Cerebellar cortex (tissue), 1 donor: Measurements from ENCODE around the gene DNAH11.
"Not testable (repeated sequence)": the region's sequence is repeated elsewhere in the genome, so short reads cannot be mapped to it uniquely, and the experiment has no call there.

ENCODE experiments used
- DNase-seq: peaks from one replicate; pipeline ENCODE4 v3.0.0-alpha.2; 2015; ENCODE audit warnings: low spot score

Gene DNAH11

DNA sequence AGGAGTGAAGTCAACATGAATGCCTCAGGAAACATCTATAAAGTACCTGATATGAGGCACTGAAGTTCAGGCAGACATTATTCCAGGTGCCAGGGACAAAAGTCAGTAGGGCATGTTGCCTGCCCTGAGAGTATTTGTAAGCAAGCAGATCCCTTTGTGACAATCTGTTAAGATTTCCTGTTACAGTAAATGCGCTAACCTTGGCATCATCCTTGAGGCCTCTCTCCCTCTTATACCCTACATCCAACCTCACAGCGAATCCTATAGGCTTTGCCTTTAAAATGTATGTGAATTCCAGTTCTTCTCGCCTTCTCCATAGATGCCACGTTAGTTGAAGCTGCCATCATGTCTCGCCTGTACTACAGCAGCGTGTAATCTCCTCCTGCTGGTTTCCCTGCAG lies 165.3 kb downstream of the DNAH11 start:
- no peak for DNase-seq

DNA sequence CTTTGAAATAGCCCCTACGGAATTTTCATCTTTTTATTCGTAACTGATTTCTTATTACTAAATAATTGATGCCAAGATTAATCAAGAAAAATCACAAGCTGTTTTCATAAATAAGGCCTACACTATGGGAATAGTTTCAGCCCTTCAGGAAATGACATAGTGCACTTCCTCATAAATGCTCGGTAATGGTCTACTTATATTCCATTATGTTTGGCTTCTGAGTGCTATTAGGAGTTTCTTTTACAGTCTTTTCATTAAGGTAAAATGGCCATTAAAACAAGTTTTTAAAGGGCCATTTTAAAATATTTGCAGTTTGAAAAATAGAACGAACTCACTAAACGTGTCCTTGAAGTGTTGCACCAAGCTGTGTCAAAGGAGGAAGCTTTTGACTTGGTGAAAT lies 174.5 kb downstream of the DNAH11 start:
- DNase-seq: no peak

DNA sequence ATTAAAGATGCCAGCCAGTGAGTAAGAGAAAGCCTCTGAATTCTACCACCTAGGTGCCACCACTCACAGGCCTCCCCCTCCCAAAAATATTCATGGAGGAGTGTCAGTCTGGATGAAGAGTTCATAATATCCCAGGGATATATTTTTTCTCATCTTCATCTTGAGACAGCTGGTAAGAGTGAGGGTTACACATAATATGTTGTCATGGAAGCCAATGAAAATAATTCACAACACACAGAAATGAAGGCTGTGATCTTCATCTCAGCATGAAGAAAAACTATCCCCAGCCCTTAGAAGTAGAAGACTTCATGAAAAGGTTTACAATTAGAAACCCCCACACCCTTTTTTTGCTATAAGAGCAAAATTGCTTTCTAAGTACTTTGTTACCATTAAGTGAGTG lies 175.6 kb downstream of the DNAH11 start:
- DNase-seq: no peak

DNA sequence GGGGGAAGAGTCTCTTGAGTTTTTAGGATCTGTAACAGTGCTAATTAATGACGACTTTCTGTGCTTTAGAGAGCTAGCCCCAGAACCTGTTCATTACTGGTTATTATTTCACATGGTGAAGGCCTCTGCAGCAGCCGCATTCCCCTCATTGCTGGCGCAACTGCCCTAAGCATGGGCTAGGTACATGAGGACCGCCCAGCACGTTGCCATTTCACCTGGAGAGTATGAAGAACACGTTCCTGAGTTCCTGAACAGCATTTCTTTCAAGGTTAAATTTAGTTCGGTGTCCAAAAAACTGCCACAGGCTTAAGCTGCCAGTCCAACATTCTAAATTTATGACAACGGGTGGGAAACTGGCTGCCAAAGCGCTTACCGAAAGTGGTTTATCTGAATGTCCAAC lies 177.0 kb downstream of the DNAH11 start:
- DNase-seq: no peak

DNA sequence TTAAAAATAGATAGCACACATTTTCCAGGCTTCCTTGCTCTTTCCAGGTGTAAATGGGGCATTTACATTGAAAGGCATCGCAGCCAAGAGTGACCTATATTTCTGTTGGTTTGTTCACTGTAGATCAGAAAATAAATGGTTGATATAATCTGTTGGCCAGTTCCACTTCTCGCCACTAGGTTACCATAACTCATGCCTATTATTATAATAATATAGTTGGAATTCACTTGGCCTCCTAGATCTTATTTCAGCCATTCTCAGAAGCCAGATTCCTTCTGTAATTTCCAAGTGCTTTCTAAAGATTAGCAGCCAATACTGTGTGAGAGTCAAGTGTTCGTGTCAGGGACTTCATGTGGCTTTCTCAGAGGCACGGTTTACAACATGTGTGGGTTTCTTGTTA lies 179.5 kb downstream of the DNAH11 start:
- DNase-seq: no peak

DNA sequence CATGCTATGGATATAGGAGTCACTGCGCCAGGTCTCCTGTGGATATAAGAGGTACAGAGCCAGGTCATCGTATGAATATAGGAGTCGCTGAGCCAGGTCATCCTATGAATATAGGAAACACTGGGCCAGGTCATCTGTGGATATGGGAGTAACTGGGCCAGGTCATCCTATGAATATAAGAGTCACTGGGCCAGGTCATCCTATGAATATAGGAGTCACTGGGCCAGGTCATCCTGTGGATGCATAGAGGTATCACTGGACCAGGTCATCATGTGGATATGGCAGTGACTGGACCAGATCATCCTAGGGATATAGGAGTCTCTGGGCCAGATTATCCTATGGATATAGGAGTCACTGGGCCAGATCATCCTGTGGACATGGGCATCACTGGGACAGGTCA lies 181.7 kb downstream of the DNAH11 start:
- DNase-seq: no peak

DNA sequence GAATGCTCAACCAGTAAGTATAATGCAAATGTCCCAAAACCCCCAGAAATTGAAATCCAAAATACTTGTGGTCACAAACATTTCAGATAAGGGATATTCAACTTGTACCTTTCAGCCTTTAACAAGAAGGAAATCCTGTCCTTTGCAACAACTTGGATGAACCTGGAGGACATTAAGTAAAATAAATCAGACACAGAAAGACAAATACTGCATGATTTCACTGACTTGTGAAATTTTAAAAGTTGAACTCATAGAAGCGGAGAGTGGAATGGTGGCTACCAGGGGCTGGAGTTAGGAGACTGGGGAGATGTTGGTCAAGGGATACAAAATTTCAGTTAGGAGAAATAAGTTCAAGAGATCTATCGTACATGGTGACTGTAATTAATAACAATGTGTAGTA lies 187.6 kb downstream of the DNAH11 start:
- no peak for DNase-seq

DNA sequence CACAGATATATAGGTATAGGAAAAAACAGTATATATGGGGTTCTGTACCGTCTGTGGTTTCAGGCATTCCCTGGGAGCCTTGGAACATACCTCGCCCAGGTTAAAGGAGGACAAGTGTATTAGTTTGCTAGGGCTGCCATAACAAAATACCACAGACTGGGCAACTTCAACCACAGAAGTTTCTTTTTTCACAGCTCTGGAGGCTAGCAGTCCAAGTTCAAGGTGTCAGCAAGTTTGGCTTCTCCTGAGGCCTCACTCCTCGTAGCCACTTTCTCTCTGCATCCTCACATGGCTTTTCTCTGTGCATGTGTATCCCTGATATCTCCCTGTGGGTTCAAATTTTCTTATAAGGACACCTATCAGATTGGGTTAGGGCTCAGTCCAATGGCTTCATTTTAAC lies 189.1 kb downstream of the DNAH11 start:
- DNase-seq: no peak

DNA sequence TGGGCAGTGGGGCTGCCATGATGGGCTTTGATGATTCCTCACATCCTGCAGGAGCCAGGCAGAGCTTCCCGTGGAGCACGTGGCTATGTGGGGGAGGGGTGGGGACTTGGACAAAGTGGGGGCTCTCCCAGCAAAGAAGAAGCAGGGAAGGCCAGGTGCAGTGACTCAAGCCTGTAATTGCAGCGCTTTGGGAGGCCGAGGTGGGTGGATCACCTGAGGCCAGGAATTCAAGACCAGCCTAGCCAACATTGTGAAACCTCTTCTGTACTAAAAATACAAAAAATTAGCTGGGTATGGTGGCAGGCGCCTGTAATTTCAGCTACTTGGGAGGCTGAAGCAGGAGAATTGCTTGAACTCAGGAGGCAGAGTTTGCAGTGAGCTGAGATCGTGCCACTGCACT lies 190.1 kb downstream of the DNAH11 start:
- not testable (repeated sequence) for DNase-seq

DNA sequence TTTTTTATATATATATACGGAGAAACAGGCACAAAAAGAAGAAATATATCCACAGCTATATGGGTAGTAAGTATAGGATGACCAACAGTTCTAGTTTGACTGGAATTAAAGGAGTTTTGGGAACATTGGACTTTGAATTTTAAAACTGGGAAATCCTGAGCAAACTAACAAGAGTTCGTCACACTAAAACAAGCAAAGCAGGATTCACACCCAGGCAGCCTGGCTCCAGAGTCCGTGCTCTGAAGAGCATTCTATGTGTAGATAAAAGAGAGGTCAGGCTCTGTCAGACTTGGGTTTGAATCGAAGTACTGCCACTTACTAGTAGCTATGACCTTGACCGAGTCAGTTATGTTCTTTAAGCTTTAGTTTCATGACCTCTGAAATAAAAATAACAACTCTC lies 191.0 kb downstream of the DNAH11 start:
- DNase-seq: no peak

DNA sequence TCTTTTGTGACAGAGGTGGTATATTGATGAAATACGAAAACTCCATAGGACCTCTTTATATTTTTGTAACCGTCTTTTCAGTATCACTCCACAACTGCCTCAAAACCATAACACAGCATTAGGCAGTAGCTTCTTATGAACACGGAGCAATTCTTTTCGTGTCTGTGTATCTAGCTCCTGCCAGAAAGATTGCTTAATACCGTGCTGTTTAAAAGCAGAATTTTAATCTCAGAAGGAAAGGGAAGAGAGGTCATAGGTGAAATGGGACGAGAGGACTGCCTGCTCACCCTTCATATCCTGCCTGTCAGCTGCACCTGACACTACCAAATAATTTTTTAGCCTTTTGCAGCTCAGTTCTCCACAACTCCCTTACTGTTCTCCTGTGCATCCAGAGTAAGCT lies 200.7 kb downstream of the DNAH11 start:
- no peak for DNase-seq

DNA sequence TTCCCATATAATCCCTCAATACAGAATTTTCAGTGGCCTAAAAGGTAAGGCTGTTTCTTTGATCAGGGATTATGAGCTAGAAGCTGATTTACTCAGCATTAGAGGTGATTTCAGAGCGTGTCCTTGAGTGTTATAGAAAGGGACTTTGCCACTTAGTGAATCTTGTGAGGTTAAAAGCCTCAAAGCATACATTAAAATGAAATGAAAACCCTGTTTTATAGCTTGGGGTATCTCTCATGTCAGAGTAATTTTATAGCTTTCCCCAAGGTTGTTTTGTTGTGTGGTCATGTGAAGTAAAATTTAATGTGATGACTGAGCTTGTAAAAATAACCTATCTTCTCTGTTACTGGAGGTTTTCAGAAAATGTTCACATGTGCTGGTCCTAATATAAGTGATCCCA lies 204.1 kb downstream of the DNAH11 start:
- DNase-seq: no peak

DNA sequence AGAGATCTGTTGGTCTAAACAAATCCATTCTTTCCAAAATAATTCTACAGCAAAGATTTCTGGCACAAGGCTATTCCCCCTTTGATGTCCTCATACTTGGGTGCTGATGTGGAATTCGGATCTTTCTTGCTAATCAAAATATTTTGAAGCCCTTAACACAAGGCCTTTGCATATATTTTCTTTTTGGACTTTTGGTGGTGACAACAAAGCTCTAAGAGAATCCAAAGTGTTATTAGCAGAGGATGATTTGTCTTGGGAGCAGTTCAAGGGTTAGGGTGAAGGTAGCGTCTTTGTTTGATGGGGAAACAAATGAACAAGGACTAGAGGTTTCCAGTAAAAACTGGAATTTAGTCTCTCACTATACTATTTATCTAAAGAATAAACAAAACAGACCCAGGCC lies 205.0 kb downstream of the DNAH11 start:
- DNase-seq: no peak

DNA sequence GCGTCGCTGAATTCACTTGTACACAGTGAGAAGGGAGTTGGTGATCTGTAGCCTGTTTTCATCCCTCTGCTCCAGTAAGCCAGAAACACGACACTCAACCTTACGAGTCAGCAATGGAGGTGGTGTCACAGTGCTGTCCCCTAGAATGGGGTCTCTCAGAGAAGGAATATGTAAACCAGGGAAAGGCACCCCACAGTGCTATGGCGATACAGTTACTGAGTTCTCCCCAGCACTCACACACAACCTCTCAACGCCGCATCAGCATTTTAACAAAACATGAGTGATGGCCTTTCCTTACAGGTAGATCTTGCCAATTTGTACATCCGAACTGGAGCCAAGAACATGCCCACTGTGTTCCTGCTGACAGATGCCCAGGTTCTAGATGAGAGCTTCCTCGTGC lies 206.5 kb downstream of the DNAH11 start:
- DNase-seq: no peak

DNA sequence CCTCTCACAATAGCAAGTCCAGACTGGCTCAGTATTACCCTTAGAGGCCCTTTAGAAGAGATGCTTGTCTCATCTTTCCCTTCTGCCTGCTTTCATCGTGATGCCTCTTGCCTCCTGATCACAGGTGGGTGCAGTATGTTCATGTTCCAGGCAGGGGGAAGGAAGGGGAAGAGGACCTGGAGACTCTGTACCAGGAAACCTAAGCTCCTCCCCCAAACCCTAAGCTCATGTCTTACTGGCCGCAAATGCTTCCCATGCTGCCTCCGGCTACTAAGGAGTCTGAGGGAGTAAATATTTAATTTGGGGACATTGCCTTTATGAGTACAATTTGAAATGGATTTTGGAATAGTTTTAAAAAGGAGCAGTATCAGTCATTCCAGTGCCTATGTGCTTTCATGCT lies 210.2 kb downstream of the DNAH11 start:
- DNase-seq: no peak

DNA sequence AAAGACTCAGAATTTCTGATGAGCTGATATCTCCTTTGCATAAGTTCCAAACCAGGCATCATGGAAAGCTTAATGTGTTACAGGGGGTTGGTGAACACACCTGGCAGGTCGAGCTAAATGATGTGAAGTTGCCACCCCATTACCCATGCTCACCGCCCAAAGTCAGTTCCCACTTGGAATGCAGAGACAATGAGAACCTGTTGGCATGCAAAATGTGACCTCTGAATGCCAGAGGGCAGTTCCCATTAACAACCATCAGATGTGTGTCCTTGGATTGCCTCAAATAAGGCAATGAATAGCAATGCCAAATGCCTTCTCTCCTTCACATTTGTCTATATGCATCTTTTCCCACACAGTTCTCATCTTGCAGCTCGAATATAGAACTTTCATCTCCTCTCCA lies 212.1 kb downstream of the DNAH11 start:
- no peak for DNase-seq

DNA sequence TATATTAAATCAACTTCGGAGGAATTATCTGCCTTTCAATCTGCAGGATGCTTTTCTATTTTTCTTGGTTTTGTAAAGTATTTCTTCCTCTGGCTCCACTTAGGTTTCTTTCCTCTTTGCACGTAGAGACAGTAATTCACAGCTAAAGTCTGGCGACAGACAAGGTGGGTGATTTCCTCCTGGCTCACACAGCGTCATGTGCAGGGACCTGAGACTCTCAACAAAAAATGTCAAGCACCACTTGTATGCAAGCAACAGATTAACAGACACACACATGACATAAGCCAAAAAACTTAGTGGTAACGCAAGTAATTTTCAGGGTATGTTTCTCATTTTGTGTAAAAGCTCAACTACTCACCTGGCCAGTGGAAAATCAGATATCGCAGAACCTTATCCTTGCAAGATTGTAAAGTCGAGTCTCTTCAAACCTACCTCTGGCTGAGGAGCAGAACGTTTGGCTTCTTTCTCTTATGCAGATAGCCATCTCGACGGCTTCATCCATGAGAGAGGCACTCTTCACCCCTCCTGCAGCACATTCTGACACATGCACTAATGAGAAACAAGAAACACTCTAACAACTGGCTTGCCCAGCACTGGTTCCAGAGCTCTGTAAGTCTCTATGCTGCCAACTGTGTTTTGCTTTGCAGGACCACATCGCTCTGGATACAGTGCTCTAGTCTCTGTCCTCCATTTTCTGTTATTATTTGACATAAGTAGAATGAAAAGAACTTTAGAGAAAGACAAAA lies 214.9 kb downstream of the DNAH11 start:
- no peak for DNase-seq

DNA sequence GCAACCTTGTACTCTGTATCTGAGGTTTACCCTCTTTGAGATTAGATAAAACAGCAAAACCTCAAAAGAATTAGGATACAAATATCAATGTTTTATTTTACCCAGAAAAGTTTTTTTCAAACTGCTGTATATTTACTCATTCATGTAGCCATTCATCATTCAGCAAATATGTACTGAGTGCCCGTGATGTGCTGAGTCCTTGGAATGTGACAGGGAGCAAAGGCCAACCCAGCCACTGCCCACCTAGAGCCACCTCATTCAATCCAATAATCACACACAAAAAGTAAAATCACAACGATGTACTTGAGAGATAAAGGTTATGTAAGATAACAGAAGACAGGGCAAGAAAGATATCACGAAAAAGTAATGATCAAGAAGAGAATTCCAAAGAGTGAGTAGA lies 215.4 kb downstream of the DNAH11 start:
- DNase-seq: no peak

DNA sequence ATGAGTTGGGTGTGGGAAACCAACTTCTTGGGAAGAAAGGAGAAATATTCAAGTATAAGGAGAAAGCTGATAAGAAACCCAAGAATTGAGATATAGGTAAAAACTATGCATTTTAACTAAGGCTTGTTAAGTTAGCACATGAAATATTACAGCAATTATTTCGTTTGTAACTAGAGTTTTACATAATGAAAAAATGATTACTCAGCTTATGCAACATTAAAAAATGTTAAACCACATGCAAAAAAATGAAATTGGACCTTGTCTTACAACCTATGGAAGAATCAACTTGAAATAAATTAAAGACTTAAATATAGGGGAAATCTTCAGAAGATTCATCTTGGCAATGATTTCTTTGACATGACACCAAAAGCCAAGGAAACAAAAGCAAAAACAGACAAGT lies 219.6 kb downstream of the DNAH11 start:
- no peak for DNase-seq

DNA sequence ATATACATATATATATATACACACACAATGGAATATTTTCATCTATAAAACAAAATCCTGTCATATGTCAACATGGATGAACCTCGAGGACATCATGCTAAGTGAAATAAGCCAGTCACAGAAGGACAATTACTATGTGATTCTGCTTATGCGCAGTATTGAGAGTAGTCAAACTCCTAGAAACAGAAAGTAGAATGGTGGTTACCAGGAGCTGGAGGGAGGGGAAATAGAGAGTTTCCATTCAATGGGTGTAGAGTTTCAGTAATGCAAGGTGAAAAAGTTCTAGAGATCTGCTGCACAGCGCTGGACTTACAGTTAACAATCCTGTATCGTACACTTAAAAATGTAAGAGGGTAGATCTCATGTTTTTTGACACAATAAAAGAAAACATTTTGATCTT lies 221.0 kb downstream of the DNAH11 start:
- DNase-seq: no peak

DNA sequence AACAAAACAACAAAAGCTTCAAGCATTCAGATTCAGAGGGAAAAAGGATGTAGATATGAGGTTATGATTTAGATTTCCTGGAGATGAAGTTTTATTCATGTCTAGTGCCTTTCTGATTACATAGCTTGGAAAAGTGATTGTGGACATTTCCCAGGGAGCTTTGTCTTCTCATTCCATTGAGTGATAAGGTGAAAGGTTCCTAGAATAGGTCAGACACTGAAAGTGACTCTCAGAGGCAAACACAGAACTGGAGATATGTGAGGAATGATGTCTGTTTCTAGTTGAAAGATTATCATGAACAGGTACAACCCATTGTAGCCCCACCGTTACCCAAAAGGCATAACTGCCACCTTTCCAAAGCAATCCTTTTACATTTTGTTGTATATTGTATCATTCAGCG lies 223.4 kb downstream of the DNAH11 start:
- DNase-seq: no peak

DNA sequence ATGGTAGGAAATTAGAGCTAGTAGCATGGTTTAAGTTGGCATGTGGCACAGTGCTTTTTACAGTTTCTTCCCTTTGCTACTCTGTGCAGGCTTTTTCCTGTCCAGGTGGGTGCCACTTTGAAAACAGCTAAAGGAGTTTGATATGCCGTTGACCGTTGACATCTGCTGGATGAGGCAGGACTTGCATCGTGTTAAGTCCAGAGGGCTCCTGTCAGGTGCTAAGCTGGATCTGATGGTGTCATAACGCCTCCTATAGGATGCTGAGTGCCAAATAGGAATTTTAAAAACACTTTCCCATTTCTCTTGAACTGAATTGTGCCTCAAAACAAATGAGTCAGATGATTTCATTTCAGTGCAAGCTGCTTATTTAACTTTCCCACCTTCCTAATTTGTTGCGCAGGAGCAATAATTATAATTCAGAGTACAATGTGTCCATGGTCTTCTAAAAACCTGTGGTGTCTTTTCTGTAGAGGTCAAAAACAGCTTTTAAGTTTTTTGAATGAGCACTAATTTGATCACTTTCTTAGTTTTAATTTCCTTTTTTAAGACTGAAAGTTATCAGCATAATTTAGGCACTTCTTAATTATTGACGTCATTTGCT lies 224.6 kb downstream of the DNAH11 start:
- peak; percentile 75 for DNase-seq

DNA sequence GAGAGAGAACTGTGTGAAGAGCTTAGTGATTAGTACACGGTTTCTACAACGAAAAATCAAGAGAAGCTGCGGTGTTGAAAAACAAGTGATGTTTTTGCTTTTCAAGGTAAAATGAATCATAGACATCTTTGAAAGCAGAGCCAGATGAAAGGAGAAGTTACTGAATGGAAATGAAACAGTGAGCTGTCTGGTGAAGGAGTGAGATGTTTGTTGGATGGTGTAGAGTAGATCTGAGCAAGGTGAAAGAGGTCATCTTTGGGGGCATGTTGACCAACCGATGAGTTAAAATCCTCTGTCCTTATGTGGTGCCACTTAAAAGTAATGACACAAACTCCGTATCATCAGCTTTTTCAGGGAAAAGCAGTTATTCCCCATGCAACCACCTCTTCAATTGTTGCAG lies 225.4 kb downstream of the DNAH11 start:
- DNase-seq: no peak

DNA sequence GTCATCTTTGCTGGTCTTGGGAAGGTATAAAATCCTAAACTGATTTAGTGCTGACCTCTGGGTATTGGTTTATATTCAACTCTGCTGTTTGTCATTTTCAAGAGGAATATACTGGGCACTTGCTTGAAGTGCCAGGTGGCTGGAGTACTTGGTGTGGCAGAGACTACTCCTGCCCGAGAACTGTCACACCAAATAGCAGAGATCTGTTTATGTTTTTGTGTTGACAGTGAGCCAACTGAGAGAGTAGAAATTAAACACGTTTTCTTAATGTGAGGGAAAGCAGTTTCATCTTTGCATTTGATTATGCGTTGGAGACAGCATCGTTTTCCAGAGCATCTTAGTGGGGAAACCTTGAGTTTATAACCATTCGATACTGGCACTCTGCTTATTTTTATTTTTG lies 228.4 kb downstream of the DNAH11 start:
- peak; percentile 53 for DNase-seq
